Nucleus accumbens (tissue), 56 donors: ENCODE data around the gene SNX12.
"Not testable (repeated sequence)": the region's sequence is repeated elsewhere in the genome, so short reads cannot be mapped to it uniquely, and the experiment has no call there.

Source experiments
- DNase-seq, 56 donors: peaks; one replicate each; lab custom pipeline; 2025; lab: John Stamatoyannopoulos, UW

The SNX12 gene

DNA sequence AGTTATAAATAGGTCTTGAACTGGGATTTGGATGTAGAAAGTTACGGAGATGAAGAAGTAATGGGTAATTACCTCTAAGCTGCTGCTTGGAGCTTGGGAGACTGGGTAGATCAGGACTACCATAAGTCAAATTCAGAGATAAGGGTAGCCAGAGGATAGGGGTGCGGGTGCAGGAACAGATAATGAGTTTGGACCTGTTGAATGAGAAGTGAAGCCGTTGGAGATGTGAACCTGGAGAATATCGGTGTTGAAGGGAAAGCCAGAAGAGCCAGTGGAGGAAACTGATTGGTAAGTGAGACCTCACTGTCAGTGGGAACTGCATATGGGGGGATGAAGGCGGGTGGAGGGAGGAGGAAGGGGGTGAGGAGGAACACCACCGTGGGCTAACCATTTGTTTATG is 26.9 kb upstream of the SNX12 start:
- no peak for DNase-seq

DNA sequence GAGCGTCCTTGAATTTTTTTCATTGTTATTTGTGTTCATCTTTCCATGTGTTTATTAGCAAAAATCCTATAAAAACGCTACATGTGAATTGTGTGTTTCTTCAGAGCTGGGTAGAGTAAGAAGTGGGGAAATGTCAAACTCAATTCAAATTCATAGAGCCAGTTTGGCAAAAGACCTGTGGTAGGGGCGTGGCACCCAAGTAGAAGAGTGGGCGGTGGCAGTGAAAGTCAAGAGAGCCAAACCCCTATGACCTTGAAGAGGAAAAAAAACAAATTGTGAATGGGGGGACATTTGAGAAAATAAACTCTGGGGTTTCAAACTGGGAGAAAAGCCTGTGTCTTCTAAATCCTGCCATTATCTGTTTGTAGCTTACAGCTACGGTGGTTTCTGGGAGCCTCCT is 23.1 kb upstream of the SNX12 start:
- DNase-seq: no peak

- no peak for DNase-seq
Measured at GRCh38 chrX:71085900-71086299, 17.8 kb upstream of the SNX12 start.

DNA sequence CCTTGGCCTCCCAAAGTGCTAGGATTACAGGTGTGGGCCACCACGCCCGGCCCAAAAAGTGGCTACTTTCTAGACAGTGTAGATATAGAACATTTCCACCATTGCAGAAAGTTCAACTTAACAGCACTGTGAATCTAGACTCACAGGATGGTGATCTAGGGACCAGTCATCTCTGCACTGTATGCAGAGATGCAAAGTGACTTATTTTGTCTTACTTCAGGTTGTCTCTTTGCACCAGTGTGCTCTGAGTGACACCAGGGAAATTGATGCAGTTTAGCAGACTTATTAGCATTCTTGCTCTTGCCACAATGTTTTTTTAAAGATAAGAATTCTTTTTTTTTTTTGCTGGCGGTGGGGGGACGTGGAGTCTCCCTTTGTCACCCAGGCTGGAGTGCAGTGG is 14.7 kb upstream of the SNX12 start:
- no peak for DNase-seq

DNA sequence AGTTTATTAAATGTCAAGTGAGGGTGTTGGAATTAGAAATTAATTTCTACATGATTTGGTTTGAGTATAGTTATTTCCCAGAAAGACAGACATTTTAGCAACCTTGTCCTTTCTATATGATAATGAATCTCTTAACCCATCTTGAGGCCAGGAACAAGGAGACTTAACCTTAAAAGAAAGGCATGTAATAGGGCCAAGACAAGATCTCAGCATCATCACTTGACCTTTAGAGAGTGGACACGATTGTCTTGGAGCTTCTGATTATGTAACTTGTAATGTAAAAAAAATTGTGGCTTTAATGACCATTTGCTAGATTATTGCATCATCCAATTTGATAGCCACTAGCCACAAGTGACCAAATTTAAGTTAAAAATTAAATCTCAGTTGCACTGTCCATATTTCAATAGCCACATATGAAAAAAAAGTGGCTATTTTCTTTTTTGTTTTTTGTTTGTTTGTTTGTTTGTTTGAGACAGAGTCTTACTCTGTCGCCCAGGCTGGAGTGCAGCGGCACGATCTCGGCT is 14.1 kb upstream of the SNX12 start:
- no peak for DNase-seq

- DNase-seq: no peak
Measured at GRCh38 chrX:71081330-71082123, 13.4 kb upstream of the SNX12 start.

- DNase-seq: no peak
Measured at GRCh38 chrX:71070531-71070930, 2.4 kb upstream of the SNX12 start.

DNA sequence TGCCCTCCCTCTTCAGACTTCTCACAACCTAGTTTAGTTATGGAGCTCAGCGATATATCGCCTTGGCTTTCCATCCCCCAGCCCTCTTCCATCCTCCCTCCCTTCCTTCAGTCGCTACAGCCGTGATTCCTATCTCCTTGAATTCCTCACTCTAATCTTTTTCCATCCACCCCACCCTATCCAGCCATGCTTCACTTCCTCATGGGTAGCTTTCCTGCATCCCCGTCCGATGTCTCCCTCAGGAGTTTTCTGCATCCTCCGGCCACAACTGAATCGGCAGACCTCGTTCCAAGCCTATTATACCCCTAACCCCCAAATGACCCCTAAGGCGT is 456 bp downstream of the SNX12 start:
- peak in 7 of 56 donors; percentile 9 to 44 (median 17) for DNase-seq

- no peak for DNase-seq
Measured at GRCh38 chrX:71067089-71067488, 1.0 kb downstream of the SNX12 start.

DNA sequence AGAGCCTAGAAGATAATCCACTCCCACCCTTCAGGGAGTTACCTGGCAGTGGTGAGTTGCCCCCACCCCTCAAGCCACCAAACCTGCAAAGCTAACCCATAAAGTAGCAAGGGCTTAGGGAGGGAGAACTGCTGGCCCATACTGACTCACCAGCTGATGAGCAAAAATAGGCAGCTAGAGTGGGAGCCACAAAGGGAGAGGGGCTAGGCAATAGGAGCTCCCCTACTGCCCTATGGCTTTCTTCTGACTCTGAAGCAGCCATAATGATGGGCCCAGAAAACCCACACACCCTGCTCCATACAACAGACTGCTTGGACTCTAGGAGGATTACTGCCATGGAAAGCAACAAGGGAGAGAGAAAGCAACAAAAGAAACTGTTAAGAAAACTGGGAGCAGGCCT is 8.0 kb downstream of the SNX12 start:
- no peak for DNase-seq

GRCh38 chrX:71057848-71058530 is 10.1 kb downstream of the SNX12 start:
- no peak for DNase-seq

GRCh38 chrX:71056867-71057266 is 11.3 kb downstream of the SNX12 start:
- DNase-seq: no peak

DNA sequence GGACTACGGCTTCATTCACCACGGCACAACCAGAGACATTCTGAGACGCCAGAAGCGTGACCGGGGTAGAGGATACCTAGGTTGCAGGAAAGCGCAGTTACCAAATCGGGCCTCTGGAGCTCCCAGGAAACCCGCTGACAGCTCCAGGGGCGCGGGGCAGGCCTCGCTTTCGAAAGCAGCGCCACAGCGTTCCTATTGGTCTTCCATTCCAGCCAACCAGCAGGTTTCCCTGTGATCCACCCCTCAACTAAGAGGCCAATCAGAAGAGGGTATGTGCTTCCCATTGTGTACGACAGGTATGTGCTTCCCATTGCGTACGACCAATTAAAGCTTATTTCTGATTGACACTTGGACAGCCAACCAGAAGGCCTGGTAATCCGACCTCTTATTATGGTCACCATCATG is 14.9 kb downstream of the SNX12 start:
- peak in 35 of 56 donors; percentile 0 to 61 (median 6) for DNase-seq

GRCh38 chrX:71052721-71053120 is 15.4 kb downstream of the SNX12 start:
- no peak for DNase-seq

DNA sequence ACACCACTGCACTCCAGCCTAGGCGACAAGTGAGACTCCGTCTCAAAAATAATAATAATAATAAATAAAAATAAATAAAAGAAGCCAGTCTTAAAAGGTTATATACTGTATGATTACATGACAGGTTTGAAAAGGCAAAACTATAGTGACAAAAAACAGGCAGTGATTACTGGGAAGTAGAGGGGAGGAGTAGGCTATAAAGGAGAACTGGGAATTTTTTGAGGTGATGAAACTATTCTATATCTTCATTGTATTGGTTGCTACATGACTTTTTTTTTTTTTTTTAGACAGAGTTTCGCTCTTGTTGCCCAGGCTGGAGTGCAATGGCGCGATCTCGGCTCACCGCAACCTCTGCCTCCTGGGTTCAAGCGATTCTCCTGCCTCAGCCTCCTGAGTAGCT is 20.2 kb downstream of the SNX12 start:
- not testable (repeated sequence) for DNase-seq

DNA sequence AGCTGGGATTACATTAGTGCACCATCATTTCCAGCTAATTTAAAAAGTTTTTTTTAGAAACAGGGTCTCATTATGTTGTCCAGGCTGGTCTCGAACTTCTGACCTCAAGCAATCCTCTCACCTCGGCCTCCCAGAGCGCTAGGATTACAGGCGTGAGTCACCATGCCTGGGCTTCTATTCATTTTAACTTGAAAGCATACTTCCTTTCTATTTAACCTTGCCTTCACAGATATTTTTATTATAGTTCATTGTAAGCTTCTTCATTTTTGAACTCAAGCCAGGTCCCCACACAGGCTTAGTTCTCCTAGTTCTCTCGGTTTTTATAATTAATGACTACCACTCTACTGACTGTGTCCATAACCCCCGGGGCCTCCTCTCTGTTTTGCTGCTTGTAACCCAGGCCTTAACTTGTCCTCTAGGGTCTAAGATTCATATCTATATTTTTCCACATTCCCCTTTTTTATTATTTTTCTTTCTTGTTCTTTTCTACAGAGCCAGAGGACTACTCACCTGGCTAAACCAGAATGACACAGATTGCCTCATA is 50.7 kb downstream of the SNX12 start:
- DNase-seq: no peak
